Putamen (tissue), 1 donor: ENCODE results near the gene HNF4A.

Experiments
- DNase-seq: peaks from one replicate; pipeline ENCODE4 v3.0.0-alpha.2; 2016; ENCODE audit warnings: low spot score

Gene HNF4A

GRCh38 chr20:44445742-44446710, 90.5 kb downstream of the HNF4A start:
- DNase-seq: no peak

- DNase-seq: no peak
These were observed 92.4 kb downstream of the HNF4A start for GRCh38 chr20:44447827-44448419.

GRCh38 chr20:44448753-44449546, 93.5 kb downstream of the HNF4A start:
- no peak for DNase-seq

GRCh38 chr20:44449864-44450263, 94.4 kb downstream of the HNF4A start:
- DNase-seq: no peak

GRCh38 chr20:44450281-44450889, 94.9 kb downstream of the HNF4A start:
- no peak for DNase-seq

GRCh38 chr20:44450903-44451450, 95.5 kb downstream of the HNF4A start:
- no peak for DNase-seq

GRCh38 chr20:44454306-44454963, 98.9 kb downstream of the HNF4A start:
- DNase-seq: no peak

GRCh38 chr20:44455126-44455525, 99.6 kb downstream of the HNF4A start:
- no peak for DNase-seq

- no peak for DNase-seq
These were observed 101.1 kb downstream of the HNF4A start for GRCh38 chr20:44456611-44457010.

GRCh38 chr20:44457016-44457415, 101.5 kb downstream of the HNF4A start:
- DNase-seq: no peak

GRCh38 chr20:44459271-44459670, 103.8 kb downstream of the HNF4A start:
- no peak for DNase-seq

- DNase-seq: no peak
These were observed 105.3 kb downstream of the HNF4A start for GRCh38 chr20:44460795-44461141.

- no peak for DNase-seq
These were observed 105.8 kb downstream of the HNF4A start for GRCh38 chr20:44461142-44461802.

- DNase-seq: no peak
These were observed 106.3 kb downstream of the HNF4A start for GRCh38 chr20:44461803-44462174.

GRCh38 chr20:44463466-44463865, 108.0 kb downstream of the HNF4A start:
- DNase-seq: no peak

- no peak for DNase-seq
These were observed 109.0 kb downstream of the HNF4A start for GRCh38 chr20:44464514-44464913.

- no peak for DNase-seq
These were observed 109.6 kb downstream of the HNF4A start for GRCh38 chr20:44465001-44465560.

- no peak for DNase-seq
These were observed 111.9 kb downstream of the HNF4A start for GRCh38 chr20:44467289-44467883.

GRCh38 chr20:44468044-44468782, 112.7 kb downstream of the HNF4A start:
- no peak for DNase-seq
